GM23338 (cell line): Measurements from ENCODE around the gene C11orf91.

Experiments used
- CREB1 ChIP-seq: fragments of 250-450 bp; sonication (Bioruptor Pico); IDR thresholded peaks from 2 replicates; pipeline ENCODE4 v1.5.0; 2020; ENCODE audit warnings: low read depth, mild to moderate bottlenecking, moderate library complexity
- CTCF ChIP-seq, 2 experiments: fragments of 200-600 bp in 1 of 2; sonication (generic) in 1 of 2; conservative IDR thresholded peaks; 2 replicates each; pipeline versions ENCODE4 v1.5.1 to v1.6.1; 2016 to 2017; ENCODE audit warnings: antibody characterized with exemption in 2 of 2, low read depth in 2 of 2, mild to moderate bottlenecking in 2 of 2, moderate library complexity in 1 of 2
- ETS1 ChIP-seq: IDR thresholded peaks from 2 replicates; pipeline ENCODE4 v1.6.1; 2016; ENCODE audit warnings: antibody characterized with exemption
- EZH2 ChIP-seq: fragments of 200-600 bp; sonication (generic); IDR thresholded peaks from one replicate; pipeline ENCODE4 v1.8.0; 2017; ENCODE audit warnings: antibody characterized with exemption, mild to moderate bottlenecking, low read depth; ENCODE audit not compliant: unreplicated experiment
- EZH2phosphoT487 ChIP-seq: fragments of 200-600 bp; sonication (generic); IDR thresholded peaks from one replicate; pipeline ENCODE4 v1.8.1; 2018; ENCODE audit warnings: antibody characterized with exemption; ENCODE audit not compliant: unreplicated experiment
- JUNB ChIP-seq: IDR thresholded peaks from one replicate; pipeline ENCODE4 v1.6.1; 2016; ENCODE audit warnings: antibody characterized with exemption; ENCODE audit not compliant: unreplicated experiment
- POLR2AphosphoS5 ChIP-seq: IDR thresholded peaks from 2 replicates; pipeline ENCODE4 v1.6.1; 2016; ENCODE audit warnings: antibody characterized with exemption, low read depth
- REST ChIP-seq: IDR thresholded peaks from one replicate; pipeline ENCODE4 v1.6.1; 2018; ENCODE audit warnings: antibody characterized with exemption; ENCODE audit not compliant: unreplicated experiment
- ZNF114 ChIP-seq: fragments of 250-450 bp; sonication (Bioruptor Pico); IDR thresholded peaks from 2 replicates; pipeline ENCODE4 v1.5.0; 2020; ENCODE audit warnings: mild to moderate bottlenecking, moderate library complexity
- ZNF331 ChIP-seq: fragments of 250-450 bp; sonication (Bioruptor Pico); IDR thresholded peaks from 2 replicates; pipeline ENCODE4 v1.5.0; 2020; ENCODE audit warnings: low read depth, mild to moderate bottlenecking, moderate library complexity
- ZNF462 ChIP-seq: fragments of 250-450 bp; sonication (Bioruptor Pico); IDR thresholded peaks from 2 replicates; pipeline ENCODE4 v1.5.0; 2020; ENCODE audit warnings: mild to moderate bottlenecking, moderate library complexity

- TF ChIP-seq CTCF (conservative IDR thresholded peaks at IDR 0.05; ENCODE audit: low read depth in 2 of 2), result no peak
- TF ChIP-seq REST, result no peak
- TF ChIP-seq ZNF462, result no peak
- TF ChIP-seq POLR2AphosphoS5, result no peak
- no peak for TF ChIP-seq CREB1
- no peak for TF ChIP-seq JUNB
- no peak for TF ChIP-seq EZH2phosphoT487
- TF ChIP-seq EZH2, result no peak
- no peak for TF ChIP-seq ZNF331 (CRISPR knock-in tag)
- no peak for TF ChIP-seq ETS1
- no peak for TF ChIP-seq ZNF114
These were observed 47.4 kb upstream of the C11orf91 start for GRCh38 chr11:33747979-33748378.
